HG02884 (cell line): ENCODE results near the gene LRP1B.

ENCODE experiments used
- ATAC-seq: cut with Tn5 transposase; IDR thresholded peaks from one replicate; pipeline ENCODE4 v1.9.1; 2021; ENCODE audit warnings: mild to moderate bottlenecking, moderate library complexity; ENCODE audit not compliant: unreplicated experiment

LRP1B gene

GRCh38 chr2:141699573-141699972 lies 431.2 kb downstream of the LRP1B start:
- no peak for ATAC-seq

GRCh38 chr2:141698500-141698899 lies 432.3 kb downstream of the LRP1B start:
- no peak for ATAC-seq

DNA sequence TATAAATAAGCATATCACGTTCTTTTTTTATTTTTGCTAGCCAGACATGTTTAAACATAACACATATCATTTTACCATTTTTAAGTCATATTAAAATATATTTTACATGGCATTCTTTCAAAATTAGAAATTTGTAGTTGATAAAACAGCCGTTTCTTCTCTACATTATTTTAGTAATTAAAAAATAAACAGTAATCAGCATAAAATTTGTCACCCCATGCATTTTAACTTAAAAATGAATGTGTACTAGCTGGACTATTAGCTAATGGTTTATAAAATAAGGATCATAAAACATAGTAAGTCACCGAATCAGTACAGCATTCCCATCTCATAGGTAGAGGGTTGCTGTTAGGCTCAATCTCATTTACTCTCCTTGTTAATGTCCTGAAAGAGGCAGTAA lies 433.8 kb downstream of the LRP1B start:
- no peak for ATAC-seq

DNA sequence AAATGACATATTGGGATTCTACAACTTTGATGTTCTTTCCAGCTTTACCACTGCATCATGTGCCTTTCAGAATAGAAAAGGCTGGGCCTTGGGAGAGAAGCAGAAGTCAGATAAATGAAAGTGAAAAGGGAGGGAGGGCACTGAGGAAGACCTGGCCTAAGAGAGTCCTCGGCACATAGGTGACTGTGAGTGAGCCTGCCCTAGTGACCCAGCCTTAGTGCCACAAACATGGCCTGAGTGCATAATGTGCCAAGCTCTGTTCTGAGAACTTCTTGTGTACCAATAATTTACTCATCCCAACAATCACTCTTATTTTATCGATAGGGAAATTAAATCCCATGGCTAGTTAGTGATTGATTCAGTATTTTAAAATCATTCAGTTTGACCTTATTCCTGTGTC lies 436.6 kb downstream of the LRP1B start:
- no peak for ATAC-seq

DNA sequence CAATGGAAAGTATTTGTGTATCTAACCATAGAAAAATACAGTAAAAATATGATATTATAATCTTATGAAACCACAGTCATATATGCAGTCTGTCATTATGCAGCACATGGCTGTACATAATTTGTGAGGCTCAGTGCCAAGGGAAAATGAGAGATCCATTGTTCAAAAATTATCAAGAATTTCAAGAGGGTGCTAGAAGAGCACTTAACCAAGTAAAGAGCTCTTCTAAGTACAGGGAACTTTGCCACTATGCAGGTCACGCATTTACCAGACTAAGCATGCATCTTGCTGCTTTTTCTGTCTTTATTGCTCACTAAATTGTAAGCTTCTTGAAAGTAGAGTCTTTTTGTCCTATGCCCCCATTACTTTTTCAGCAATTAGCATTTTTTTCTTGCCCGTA lies 438.0 kb downstream of the LRP1B start:
- no peak for ATAC-seq

- no peak for ATAC-seq
These were observed 454.7 kb downstream of the LRP1B start for GRCh38 chr2:141676139-141676538.

DNA sequence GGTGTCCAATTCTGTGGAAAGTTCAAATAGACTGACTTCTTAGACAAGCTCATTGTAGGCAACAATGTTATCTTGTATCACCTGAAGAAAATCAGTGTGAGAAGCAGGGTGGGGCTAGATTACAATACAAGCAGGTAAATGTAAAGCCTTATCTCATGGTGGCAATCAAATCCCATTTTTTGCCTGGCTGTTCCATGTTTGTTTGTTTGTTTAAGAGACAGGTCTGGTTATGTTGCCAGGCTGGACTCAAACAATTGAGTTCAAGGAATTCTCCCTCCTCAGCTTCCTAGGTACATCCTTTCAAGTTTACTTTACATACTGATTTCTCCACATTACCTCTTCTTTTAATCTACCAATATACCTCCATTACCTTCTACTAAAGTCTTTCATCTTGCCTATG lies 464.6 kb downstream of the LRP1B start:
- ATAC-seq: no peak

DNA sequence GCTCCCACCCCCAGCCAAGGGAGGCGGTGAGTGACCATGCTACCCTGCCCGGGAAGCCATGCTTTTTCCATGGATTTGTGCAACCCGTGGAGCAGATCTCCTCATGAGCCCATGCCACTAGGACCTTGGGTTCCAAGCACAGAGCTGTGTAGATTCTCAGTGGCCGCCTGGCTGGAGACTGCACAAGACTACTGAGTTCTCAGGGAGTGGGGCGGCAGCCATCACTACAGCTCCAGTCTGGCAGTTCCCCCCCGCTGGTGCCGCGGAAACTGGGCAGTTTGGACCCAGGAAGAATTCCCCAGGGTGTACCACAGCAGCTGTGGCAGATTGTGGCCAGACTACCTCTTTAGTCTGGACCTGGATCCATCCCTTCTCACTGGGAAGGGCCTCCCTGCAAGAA lies 470.6 kb downstream of the LRP1B start:
- no peak for ATAC-seq

GRCh38 chr2:141654311-141654710 lies 476.5 kb downstream of the LRP1B start:
- ATAC-seq: no peak

DNA sequence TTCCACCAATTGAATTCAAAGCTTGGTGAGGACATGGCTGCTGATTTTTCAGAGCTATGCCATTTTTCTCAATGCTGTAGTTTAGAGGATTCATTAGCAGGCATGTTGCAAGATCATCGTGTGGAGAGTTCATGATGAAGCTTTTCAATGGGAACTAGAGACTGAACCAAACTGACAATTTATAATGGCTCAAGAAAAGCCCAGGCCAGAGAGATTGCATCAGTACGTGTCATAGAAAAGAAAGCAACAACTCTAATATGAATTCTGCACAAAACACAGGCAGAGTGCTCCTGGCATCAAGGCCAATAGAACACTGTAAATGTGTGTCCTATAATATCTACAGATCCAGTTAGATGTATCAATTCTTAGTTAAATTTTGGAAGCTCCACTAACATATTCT lies 477.6 kb downstream of the LRP1B start:
- ATAC-seq: no peak

- no peak for ATAC-seq
These were observed 478.5 kb downstream of the LRP1B start for GRCh38 chr2:141652308-141652707.

DNA sequence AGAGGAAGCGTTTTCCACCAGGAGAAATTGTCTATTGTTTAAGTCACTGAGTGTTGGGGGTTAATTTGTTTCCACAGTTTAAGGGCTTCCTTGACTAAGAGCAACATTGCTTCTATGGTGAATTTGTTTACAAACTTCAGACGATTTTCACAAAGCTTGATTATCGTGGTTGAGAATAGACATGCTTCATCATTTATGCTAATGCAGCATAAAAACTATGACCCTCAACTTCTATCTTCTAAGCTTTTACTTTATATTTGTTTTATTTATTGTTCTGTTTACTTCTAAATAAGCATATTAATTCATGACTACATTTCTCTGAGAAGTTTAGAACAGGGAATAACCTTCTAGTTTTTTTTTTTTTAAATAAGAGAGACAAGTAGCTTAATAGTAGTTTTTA lies 483.5 kb downstream of the LRP1B start:
- no peak for ATAC-seq

DNA sequence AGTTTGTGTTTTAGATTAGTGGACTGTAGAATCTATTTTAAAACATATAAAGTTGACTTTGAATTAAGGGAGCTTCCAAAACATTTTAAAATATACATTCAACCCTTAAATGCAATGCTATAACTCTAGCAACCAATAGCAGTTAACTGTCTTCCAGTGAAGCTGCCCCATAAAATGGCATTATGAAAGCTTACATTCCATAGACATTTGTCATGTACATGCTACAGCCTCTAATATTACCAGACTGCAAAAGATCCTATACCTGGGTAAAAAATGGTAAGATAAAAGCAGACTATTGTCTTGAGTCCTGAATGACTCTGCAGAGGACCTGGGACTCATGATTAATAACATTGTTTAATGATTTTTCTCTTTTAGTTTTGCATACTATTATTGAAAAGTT lies 489.4 kb downstream of the LRP1B start:
- no peak for ATAC-seq

GRCh38 chr2:141639809-141640208 lies 491.0 kb downstream of the LRP1B start:
- ATAC-seq: no peak

DNA sequence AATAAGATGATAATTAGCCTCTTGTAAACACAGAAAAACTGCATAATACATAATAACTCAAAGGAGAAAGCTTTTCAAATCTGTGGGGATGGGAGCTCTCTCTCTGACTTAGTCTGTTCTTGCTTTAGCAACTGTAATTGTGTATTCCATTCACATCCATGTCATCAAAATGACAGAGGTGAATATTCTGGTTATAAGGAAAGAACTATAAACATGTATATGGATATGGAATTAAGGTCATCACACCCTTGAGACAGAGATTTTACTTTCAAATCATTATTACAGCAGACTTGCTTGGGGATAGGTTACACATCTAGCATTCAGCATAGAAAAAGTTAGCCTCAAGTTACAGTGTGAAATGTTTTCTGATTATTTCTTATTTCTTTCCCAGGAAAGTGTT lies 497.7 kb downstream of the LRP1B start:
- no peak for ATAC-seq

DNA sequence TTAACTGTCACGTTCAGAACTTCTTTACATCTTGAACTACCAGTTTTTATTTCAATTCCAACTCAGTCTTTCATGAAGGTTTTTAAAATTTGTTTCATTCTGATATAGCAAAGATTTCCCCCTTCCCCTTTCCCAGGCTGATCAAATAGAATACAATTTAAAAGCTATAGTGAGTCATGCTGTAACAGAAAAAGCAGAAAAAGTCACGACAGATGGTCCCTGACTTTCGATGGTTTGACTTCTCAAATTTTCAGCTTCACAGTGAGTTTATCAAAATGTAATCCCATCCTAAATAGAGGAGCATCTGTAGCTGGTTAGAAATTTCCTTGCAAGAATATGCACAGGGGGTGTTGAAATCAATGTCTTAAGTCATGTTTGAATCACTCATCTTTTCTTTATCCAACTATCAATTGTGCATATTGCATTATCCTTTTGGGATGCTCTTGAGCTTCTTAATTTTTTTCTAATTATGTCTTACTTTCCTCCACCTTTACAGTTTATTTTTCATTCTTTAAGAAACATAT lies 500.3 kb downstream of the LRP1B start:
- ATAC-seq: no peak

DNA sequence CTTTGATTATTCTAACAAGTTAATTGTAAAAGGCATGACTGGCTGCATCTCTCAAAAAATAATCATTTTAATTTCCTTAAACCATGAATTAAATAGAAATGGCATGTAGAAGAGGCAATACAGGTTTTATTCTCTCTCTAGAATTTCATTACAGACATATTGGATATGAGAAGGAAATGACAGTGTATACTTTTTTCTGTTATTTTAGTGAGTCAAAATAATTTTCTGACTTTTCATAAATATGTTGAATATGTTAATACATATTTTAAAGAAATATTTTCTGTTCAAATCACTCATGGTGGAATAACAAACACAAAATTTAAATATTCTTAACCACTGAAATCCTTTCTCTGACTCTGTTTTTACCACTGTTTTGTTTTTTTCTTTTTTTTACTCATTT lies 510.4 kb downstream of the LRP1B start:
- ATAC-seq: no peak

DNA sequence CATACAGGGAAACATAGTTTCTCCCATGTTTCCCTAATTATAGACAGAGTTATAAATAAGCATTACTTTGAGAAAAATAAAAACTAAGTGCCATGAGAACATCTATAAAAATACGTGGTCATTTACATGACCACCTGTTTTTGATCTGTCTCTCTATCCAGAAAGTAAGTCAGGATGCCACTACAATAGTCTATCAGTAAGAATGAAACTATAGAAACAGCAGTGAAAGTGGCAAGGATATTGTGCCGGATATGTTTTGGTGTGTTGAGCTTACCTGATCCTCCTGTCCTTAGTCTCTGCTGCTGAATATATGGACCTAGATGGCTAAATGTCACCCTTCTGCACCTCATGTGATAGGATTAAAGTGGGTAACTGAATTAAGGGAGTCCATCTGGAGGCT lies 512.4 kb downstream of the LRP1B start:
- ATAC-seq: no peak

DNA sequence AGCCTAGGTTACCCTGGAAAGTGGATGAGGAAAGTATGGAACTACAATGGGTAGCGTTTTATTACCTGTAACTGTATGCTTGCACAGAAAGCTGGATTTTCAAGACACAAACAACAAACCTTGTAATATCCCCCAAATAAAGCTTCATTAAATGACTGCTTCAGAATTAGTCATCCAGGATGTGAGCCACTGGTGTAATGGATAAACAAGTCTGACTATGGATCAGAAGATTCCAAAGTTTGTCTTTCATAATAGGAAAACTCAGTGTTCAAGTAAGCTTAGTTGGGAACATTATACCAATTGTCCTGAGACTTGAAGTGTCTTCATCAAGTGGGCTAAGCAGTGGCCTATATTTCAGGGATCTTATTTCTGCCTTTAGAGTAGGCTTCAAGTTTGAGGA lies 518.8 kb downstream of the LRP1B start:
- ATAC-seq: no peak

GRCh38 chr2:141611176-141611571 lies 519.6 kb downstream of the LRP1B start:
- no peak for ATAC-seq

GRCh38 chr2:141610564-141611175 lies 520.1 kb downstream of the LRP1B start:
- no peak for ATAC-seq

DNA sequence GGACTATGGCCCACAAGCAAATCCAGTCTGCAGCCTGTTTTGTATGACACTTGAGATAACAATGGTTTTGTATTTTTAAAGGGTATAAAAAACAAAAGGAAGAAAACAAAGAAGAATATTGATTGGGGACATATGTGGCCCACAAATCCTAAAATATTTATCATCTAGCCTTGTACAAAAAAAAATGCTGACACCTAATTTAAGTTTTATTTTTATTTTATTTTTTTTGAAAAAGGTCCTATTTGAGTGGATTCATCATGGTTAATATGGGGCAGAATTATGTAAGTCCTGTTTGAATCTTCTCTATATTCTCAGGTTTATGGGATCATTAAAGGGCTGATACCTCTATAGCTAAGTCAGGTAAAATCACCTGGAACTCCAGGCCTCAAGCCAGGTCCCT lies 525.7 kb downstream of the LRP1B start:
- ATAC-seq: no peak

- no peak for ATAC-seq
These were observed 529.2 kb downstream of the LRP1B start for GRCh38 chr2:141601511-141602152.
